HG02571 (cell line): Measurements from ENCODE around the gene ZNF280A.
"Not testable (repeated sequence)": the region's sequence is repeated elsewhere in the genome, so short reads cannot be mapped to it uniquely, and the experiment has no call there.

Experiments
- ATAC-seq: cut with Tn5 transposase; IDR thresholded peaks from one replicate; pipeline ENCODE4 v1.9.1; 2021; ENCODE audit warnings: mild to moderate bottlenecking, moderate library complexity; ENCODE audit not compliant: unreplicated experiment

Gene ZNF280A

DNA sequence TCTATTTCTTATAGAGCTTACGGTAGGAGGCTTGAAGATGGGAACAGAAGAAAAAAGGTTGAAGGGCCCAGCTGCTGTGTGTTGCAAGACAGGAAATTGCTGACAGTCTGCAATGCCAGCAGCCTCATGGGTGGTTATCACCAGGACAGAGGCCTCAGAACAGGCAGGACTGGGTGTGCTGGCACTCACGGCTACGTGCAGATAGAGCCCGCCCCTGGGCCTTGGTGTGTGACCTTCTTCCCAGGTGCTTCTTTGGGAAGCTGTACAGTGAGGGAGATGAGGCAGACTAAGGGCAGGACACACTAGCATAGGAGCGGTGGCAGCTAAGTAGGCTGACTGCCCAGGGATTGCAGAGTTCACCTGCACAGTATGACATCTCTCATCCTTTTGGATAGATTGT is 26.4 kb upstream of the ZNF280A start:
- no peak for ATAC-seq

- ATAC-seq: no peak
Observed at GRCh38 chr22:22545084-22545483, 25.0 kb upstream of the ZNF280A start.

- no peak for ATAC-seq
Observed at GRCh38 chr22:22538226-22538989, 18.3 kb upstream of the ZNF280A start.

- no peak for ATAC-seq
Observed at GRCh38 chr22:22536916-22537315, 16.8 kb upstream of the ZNF280A start.

DNA sequence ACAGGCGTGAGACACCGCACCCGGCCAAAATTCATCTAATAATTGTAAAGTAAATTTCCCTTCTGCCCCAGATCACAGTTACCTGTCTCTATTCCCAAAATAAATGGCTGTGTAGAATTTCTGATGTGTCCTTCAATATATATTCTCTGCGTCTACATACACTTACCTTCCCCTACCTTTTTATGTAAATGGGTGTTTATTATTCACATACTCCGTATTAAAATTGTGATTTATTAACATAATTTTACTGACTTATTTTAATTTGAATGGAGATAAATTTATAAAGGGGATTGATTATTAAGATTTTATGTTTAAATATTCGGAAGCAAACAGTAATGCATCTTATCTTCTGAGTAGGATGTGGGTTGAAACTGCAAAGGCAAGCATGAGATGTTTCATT is 16.4 kb upstream of the ZNF280A start:
- no peak for ATAC-seq

- no peak for ATAC-seq
Observed at GRCh38 chr22:22535662-22536061, 15.6 kb upstream of the ZNF280A start.

- ATAC-seq: no peak
Observed at GRCh38 chr22:22534604-22535415, 14.7 kb upstream of the ZNF280A start.

DNA sequence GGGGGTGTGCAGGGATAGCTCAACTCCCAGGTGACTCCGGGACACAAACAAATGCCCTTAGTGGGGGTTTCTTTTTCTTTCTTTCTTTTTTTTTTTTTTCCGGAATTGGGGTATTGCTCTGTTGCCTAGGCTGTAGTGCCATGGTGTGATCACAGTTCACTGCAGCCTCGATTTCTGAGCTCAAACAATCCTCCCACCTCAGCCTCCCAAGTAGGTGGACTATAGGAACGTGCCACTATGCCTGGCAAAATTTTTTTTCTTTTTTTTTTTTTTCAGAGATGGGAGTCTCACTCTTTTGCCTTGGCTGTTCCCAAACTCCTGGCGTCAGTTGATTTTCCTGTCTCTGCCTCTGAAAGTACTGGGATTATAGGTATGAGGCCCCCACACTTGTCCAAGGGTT is 13.8 kb upstream of the ZNF280A start:
- ATAC-seq: no peak

DNA sequence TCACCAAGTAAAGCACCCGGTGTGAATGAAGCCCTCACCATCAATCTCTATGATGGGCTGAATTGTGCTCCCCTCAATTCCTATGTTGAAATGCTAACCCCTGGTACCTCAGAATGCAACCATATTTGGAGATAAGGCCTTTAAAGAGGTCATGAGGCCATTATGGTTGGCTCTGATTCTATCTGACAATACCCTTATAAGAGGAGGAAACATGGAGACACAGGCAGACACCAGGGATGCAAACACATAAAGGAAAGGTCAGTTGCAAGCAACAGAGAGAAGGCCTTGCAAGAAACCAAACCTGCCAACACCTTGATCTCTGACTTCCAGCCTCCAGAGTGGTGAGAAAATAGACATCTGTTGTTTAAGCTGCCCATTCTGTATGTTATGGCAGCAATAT is 13.3 kb upstream of the ZNF280A start:
- ATAC-seq: no peak

- not testable (repeated sequence) for ATAC-seq
Observed at GRCh38 chr22:22532547-22533071, 12.5 kb upstream of the ZNF280A start.

- ATAC-seq: no peak
Observed at GRCh38 chr22:22531770-22532546, 11.9 kb upstream of the ZNF280A start.

DNA sequence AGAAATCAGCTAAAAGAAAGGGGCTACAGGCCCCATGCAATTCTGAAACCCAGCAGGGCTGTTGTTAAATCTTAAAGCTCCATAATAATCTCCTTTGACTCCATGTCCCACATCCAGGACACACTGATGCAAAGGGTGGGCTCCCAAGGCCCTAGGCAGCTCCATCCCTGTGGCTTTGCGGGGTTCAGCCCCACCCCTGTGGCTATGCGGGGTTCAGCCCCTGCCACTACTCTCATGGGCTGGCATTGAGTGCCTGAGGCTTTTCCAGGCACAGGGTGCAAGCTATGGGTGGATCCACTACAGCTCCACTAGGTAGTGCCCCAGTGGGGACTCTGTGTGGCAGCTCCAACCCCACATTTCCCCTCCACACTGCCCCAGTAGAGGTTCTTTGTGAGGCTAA is 8.7 kb upstream of the ZNF280A start:
- no peak for ATAC-seq

DNA sequence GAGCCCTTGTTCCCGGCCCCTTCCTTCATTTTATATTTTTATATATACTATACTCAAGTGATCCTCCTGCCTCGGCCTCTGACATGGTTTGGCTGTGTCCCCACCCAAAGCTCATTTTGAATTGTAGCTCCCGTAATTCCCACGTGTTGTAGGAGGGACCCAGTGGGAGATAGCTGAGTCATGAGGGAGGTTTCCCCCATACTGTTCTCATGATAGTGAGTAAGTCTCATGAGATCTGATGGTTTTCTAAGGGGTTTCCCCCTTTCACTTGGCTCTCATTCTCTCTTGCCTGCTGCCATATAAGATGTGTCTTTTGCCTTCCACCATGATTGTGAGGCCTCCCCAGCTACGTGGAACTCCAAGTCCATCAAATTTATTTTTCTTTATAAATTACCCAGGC is 7.2 kb upstream of the ZNF280A start:
- ATAC-seq: no peak

DNA sequence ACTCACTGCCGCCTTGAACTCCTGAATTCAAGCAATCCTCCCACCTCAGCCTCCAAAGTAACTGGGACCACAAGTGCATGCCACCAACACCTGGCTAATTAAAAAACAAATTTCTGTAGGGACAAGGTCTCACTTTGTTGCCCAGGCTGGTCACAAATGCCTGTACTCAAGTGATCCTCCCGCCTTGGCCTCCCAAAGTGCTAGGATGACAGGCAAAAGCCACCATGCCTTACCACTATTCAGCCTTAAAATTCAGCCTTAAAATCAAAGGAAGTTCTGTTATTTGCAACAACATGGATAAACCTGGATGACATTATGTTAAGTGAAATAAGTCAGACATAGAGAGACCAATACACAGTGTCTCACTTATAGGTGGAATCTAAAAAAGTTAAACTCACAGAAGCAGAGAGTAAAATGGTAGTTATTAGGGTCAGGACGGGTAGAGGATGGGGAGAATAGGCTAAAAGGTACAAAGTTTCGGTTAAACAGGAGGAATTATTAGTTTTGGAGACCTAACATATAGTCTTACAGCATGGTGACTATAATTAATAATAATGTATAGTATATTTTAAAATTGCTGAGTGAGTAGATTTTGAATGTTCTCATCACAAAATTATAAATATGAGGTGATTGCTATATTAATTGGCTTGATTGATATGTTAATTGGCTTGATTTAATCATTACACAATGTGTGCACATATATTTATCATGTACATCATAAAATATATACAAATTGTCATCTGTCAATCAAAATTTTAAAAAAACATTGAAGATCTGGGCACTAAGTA is 6.2 kb upstream of the ZNF280A start:
- ATAC-seq: no peak

- ATAC-seq: no peak
Observed at GRCh38 chr22:22523494-22523893, 3.4 kb upstream of the ZNF280A start.

GRCh38 chr22:22521631-22522030 is 1.6 kb upstream of the ZNF280A start:
- ATAC-seq: no peak

GRCh38 chr22:22520667-22521602 is 865 bp upstream of the ZNF280A start:
- ATAC-seq: no peak

DNA sequence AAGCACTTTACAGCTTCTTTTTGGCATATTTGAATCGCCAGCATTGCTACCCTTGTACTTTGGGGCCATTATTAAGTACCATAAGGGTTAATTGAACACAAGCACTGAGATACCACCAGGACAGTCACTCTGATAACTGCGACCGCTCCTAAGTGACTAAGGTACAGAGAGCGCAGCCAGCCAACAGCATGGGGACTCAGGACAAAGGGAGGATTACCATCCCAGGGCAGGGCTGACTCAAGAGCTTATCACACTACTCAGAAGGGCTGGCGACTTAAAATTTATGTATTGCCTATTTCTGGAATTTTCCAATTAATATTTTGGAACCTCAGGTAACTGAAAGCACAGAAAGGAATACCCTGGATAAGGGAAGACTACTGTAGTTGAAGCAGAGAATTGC is 479 bp downstream of the ZNF280A start:
- ATAC-seq: no peak

- ATAC-seq: no peak
Observed at GRCh38 chr22:22516992-22517391, 3.1 kb downstream of the ZNF280A start.
